ENCODE measurements around the gene FXYD1. TPM values are rescaled to one million over a fixed set of nuclear protein-coding genes. Genes with fewer than 3 reads are reported as not detected.
A peak's percentile ranks its signal among the peaks of the same experiment; 100 is the strongest.
"Not testable (repeated sequence)": the region's sequence is repeated elsewhere in the genome, so short reads cannot be mapped to it uniquely, and the experiment has no call there.

The FXYD1 gene
- total RNA-seq: not detected

DNA sequence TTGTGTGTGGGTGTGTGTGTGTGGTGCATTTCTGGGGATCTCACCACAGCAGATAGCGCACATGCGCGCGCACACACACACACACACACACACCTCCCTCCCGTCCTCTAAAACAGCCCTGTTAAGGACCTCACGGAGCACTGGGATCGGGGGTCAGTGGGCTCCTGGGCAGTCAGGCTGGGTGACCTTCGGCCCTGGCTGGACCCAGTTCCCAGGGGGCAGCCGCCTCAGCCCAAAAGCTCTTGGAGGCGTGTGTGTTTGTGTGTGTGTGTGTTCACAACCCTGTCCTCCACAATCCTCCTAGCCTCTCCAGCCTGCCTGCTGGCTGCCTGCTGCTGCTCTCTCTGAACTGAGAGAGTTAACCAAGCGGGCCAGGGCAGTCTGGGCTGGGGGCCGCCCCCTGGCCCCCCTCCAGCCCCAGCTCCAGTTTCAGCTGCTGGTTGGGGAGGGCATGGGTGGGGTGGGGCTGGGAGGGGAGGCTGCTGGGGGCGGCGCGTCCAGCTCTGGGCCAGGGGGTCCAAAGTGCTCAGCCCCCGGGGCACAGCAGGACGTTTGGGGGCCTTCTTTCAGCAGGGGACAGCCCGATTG lies at the start of gene FXYD1:
Gene FXYD1, plus strand, starts transcription at position 520 of the 588 bp plus-strand sequence. CDS start 1,256 bp downstream, outside the sequence.
- no peak for DNase-seq (ENCODE audit: low read depth in 2 of 3, low spot score in 2 of 3)

- DNase-seq (ENCODE audit: low read depth in 2 of 3, low spot score in 2 of 3): no peak
These were observed 49.1 kb upstream of the FXYD1 start for GRCh38 chr19:35089554-35089953.

DNA sequence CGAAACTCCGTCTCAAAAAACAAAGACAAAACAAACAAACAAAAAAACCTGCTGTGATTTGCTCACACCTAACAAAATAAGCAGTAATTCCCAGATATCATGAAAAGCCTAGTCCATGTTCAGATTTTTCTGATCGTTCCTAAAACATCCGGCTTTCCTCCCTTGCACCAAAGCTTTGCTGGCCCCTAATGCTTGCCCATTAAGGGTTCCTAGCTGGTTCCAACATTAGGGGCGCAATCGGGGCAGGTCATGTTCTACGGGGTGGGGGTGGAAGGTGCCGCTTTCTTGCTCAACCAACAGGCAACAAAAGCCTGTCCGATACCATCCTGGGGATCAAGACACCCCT lies 48.5 kb upstream of the FXYD1 start:
- no peak for DNase-seq (ENCODE audit: low read depth in 2 of 3, low spot score in 2 of 3)

- DNase-seq (ENCODE audit: low read depth in 2 of 3, low spot score in 2 of 3): peak; percentile 18 to 67 (median 48)
These were observed 48.0 kb upstream of the FXYD1 start for GRCh38 chr19:35090506-35091214.

GRCh38 chr19:35093430-35093829 lies 45.2 kb upstream of the FXYD1 start:
- no peak for DNase-seq (ENCODE audit: low read depth in 2 of 3, low spot score in 2 of 3)

- DNase-seq (ENCODE audit: low read depth in 2 of 3, low spot score in 2 of 3): no peak
These were observed 44.5 kb upstream of the FXYD1 start for GRCh38 chr19:35093941-35094647.

DNA sequence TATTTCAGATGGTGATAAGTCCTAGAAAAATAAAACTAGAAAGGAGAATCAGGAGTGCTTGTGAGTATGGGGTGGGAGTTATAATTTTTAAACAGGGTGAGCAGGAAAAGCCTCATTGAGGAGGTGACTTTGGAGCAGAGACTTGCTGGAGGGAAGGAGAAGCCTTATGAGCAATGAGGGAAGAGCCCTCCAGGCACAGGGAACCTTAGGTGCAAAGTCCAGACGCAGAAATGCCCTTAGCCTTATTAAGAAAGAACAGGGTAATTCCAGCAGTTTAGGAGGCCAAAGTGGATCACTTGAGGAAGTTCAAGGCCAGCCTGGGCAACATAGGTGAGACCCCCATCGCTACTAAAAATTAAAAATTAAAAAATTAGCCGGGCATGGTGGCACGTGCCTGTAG lies 44.0 kb upstream of the FXYD1 start:
- no peak for DNase-seq (ENCODE audit: low read depth in 2 of 3, low spot score in 2 of 3)

DNA sequence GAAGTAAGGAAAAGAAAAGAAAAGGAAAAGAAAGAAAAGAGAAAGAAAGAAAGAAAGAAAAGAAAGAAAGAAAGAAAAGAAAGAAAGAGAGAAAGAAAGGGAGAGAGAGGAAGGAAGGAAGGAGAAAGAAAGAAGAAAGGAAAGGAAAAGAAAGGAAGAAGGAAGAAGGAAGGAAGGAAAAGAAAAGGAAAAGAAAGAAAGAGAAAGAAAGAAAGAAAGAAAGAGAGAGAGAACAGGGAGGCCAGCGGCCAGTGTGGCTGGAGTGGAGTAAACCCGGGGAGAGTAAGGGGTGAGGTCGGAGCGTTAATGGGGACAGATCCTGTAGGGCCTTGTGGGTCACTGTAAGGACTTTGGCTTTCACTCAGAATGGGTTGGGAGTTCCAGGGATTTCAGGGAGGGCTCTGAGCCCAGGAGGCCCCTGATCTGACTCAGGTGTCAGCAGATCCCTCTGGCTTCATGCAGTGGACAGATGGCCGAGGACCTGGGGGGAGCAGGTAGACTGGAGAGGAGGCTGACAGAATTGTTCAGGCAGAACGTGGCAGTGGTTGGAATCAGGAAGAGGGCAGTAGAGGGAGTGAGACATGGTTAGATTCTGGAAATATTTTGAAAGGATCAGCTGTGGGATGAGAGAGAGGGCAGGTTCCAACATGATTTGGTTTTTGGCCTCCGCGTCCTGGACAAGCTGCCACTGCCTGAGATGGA lies 42.8 kb upstream of the FXYD1 start:
- no peak for DNase-seq (ENCODE audit: low read depth in 2 of 3, low spot score in 2 of 3)

GRCh38 chr19:35098413-35099049 lies 40.1 kb upstream of the FXYD1 start:
- DNase-seq (ENCODE audit: low read depth in 2 of 3, low spot score in 2 of 3): no peak

DNA sequence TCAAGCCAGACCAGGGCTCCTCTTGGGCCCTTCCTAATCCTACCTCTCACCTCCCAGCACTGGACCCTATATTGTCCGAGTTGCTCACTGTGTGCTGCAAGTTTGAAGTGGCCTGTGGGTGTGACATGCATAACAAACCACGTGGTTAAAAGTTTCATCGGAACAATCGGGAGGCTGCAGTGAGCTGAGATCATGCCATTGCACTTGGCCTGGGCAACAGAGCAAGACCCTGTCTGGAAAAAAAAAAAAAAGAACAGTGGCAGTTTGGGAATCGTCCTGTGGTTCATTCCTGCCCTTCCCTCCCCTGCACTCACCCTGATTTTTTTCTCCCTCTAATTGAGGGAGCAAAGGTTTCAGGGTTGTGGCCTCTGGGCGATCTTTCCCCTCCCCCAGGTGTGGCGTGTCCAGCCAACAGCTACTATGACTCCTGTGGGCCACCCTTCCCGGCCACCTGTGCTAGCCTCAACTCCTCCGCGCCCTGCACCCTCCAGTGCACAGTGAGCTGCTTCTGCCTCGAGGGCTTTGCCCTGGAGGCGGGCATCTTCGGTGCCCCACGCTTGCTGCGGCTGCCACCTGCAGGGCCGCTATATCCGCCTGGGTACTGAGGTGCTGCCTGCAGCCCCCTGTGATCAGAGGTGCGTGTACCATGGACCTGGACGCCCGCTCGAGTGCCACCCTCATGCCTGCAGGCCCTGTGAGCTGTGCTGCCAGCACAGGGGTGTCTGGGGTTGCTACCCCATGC lies 39.3 kb upstream of the FXYD1 start:
- DNase-seq (ENCODE audit: low read depth in 2 of 3, low spot score in 2 of 3): no peak

- DNase-seq (ENCODE audit: low read depth in 2 of 3, low spot score in 2 of 3): no peak
These were observed 38.7 kb upstream of the FXYD1 start for GRCh38 chr19:35099897-35100275.

GRCh38 chr19:35100588-35101533 lies 37.8 kb upstream of the FXYD1 start:
- DNase-seq (ENCODE audit: low read depth in 2 of 3, low spot score in 2 of 3): no peak

GRCh38 chr19:35101949-35102348 lies 36.7 kb upstream of the FXYD1 start:
- DNase-seq (ENCODE audit: low read depth in 2 of 3, low spot score in 2 of 3): not testable (repeated sequence)

GRCh38 chr19:35103614-35104013 lies 35.0 kb upstream of the FXYD1 start:
- DNase-seq (ENCODE audit: low read depth in 2 of 3, low spot score in 2 of 3): not testable (repeated sequence)

DNA sequence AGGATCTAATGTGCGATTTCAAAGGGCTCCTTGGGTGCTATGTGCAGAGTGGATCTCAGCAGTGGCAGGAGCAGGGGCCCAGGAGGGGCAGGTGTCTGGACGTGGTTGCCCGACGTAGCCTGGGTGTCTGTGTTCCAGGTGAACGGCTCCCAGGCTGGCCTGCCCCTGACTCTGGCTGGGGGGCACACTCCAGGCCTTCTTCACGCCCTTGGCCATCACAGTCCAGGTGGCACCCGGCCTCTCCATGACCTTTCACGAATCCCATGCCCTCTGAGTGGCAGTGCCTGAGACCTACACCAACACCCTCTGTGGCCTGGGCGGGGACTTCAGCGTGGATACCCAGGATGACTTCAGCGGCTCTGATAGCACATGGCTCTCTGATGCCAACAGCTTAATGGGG lies 34.3 kb upstream of the FXYD1 start:
- DNase-seq (ENCODE audit: low read depth in 2 of 3, low spot score in 2 of 3): no peak

DNA sequence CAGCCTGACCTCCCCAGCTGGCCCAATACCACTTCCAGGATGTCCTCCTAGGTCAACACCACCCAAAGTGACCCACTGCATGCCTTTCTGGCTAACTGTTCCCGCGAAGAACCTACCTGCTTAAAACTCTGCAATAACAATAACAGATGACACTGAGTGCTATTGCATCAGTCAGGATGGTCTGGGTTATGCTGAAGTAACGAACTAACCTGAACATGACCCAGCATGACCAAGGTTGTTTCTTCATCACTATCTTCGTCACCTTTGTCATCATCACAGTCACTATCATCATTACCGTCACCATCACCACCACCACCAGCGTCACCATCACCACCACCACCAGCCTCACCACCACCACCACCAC lies 33.6 kb upstream of the FXYD1 start:
- no peak for DNase-seq (ENCODE audit: low read depth in 2 of 3, low spot score in 2 of 3)

- no peak for DNase-seq (ENCODE audit: low read depth in 2 of 3, low spot score in 2 of 3)
These were observed 33.0 kb upstream of the FXYD1 start for GRCh38 chr19:35105411-35106290.

GRCh38 chr19:35106291-35106583 lies 32.4 kb upstream of the FXYD1 start:
- no peak for DNase-seq (ENCODE audit: low read depth in 2 of 3, low spot score in 2 of 3)

All from hematopoietic multipotent progenitor cell (in vitro differentiated cells).